AG09319 (cell line): ENCODE data around the gene IPO4.
A peak's percentile ranks its signal among the peaks of the same experiment; 100 is the strongest.

Source experiments
- DNase-seq: peaks from one replicate; pipeline ENCODE4 v3.0.0-alpha.2; 2010; ENCODE audit warnings: low read depth; ENCODE audit errors: extremely low read depth
- TF ChIP-seq, protein P1 (sequence below): IDR thresholded peaks from 2 replicates; pipeline ENCODE4 v1.5.1; 2011; ENCODE audit warnings: low read depth, mild to moderate bottlenecking, inconsistent platforms, low read length, moderate library complexity

The IPO4 gene

DNA sequence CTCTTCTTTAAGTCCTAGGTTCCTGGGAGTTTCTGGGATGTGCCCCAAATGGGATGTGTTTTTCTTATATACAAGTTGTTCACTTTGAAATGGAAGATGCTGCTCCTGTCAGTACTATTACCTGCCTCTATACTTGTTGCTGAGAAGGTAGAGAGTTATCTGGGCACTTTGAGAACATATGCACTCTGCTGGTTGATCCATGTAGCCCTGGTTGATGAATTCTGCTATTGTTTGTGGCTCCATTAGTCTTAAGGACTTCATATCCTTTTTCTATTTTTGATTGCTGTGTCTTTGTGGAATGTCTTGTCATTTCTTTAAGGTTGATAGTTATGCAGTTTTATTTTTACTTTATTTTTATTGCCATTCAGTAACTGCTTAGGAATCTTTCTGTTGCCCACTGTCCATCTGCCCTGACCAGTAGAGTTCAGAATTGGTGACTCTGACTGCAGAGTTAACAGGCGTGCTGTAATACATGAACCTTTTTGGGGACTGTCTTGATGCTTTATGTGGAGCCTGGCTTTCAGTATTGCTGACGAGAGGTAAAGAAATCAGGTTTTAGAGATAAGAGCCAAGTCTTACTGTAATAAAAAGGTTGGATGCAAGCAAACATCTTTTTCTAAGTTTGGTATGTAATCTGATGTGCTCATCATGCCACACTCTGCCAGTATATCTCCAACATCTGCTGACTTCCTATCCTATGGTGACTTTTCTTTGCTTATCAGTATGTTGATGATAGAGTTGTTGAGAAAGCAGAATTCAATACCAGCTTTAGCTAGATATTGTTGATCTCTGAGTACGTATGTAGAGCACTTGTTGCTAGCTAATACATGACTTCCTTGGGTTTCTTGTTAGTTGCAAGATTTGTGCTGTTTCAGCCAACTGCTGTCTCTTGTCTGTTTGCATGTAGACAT lies 45.7 kb upstream of the IPO4 start:
- no peak for DNase-seq
- TF ChIP-seq, protein P1, sequence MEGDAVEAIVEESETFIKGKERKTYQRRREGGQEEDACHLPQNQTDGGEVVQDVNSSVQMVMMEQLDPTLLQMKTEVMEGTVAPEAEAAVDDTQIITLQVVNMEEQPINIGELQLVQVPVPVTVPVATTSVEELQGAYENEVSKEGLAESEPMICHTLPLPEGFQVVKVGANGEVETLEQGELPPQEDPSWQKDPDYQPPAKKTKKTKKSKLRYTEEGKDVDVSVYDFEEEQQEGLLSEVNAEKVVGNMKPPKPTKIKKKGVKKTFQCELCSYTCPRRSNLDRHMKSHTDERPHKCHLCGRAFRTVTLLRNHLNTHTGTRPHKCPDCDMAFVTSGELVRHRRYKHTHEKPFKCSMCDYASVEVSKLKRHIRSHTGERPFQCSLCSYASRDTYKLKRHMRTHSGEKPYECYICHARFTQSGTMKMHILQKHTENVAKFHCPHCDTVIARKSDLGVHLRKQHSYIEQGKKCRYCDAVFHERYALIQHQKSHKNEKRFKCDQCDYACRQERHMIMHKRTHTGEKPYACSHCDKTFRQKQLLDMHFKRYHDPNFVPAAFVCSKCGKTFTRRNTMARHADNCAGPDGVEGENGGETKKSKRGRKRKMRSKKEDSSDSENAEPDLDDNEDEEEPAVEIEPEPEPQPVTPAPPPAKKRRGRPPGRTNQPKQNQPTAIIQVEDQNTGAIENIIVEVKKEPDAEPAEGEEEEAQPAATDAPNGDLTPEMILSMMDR: no peak

GRCh38 chr14:24233538-24233866 lies 44.9 kb upstream of the IPO4 start:
- TF ChIP-seq, protein P1: no peak
- no peak for DNase-seq

GRCh38 chr14:24232645-24233537 lies 44.3 kb upstream of the IPO4 start, which contains the start of gene GMPR2:
Gene GMPR2 (plus strand): TSS chr14:24232929. CDS start chr14:24233254, 325 bp downstream.
- no peak for DNase-seq
- TF ChIP-seq, protein P1: no peak

DNA sequence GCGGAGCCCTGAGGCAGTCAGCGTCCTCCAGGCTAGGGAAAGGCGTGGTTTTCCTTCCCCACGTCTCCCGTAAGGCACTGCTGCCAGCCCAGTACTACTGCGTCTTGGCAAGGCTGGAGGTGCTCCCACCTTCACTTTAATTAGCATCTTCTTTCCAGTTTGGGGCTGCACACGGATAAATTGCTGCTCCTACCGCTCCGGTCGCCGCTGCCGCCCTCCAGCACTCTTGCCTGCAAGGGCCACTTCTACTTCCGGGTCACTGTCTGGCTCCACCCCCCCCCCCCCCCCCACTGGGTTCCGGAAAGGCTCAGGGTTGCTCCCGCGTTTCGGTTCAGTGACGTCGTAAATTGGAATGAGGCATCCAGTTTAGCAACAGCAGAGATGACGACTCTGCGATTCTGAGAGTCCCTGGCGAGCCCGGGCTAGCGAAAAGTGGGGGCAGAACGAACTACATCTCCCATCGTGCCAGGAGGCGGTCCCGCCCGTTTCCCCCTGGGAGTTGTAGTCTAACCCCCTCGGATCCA lies 43.6 kb upstream of the IPO4 start, which contains the start of gene NEDD8:
NEDD8 (minus strand) TSS at position 247 of the 524 bp plus-strand sequence; CDS start at position 147, 100 bp downstream.
- DNase-seq: peak; percentile 76
- TF ChIP-seq, protein P1: no peak

DNA sequence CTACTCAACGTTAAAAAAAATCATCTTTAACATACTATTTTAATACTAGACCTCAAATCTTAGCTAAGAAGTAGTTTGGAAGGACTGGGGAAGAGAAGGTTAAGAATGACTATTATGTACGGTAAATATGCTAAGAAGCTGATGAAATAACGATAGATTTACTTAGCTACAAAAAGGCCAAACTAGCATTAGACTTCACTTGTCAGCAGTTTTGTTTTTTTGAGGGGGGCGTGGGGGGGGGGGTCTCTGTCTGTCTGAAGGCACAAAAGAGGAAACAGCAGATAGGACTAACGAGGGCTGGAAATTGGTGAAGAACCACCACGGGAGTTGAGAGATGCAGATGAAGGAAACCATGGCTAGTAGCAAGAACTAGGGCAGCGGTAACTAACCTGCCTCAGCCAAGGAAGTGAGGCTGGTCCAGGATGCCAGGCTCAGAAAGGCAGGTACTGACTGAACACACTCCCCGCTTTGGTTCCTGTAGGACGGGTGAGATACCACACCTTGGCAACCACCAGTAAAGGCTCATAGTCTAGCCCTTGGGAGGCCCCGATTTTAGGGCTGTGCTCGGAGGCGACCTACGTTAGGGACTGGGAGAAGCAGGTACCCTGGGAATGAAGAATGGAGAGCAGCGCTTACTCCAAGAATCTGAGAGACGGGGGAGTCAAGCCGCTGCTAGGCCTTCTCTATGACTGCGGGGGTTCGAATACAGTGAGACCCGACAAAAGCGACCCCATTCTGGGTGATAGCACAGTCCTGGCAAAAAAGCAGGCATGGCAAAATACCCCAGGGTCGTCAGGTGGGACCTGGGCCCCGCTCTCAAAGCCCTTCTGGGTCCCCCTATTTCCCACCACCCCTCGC lies 42.9 kb upstream of the IPO4 start:
- DNase-seq: no peak
- TF ChIP-seq, protein P1: no peak

DNA sequence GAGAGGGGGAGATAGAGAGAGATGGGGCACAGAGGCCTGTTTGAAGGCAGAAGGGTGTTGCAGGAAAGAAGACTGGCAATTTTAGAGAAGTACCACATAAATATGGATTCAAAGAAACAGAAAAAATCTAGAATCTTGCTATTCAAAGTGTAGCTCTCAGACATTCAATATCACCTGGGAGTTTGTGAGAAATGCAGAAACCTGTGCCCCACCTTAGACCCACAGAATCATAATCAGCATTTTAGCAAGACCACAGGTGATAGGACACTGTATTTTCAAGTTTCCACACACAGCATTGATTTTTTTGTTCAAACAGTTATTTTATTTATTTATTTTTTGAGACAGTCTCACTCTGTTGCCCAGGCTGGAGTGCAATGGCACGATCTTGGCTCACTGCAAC lies 40.3 kb upstream of the IPO4 start:
- DNase-seq: no peak
- TF ChIP-seq, protein P1: no peak
